Activated CD4-positive, alpha-beta T cell treated with anti-CD3 and anti-CD28 coated beads for 24 hours (primary cell): ENCODE measurements around the gene TXLNG.

Experiments used
- DNase-seq, 2 donors: peaks; one replicate each; pipeline ENCODE4 v3.0.0-alpha.2; 2020; ENCODE audit warnings: low read depth in 2 of 2

Gene TXLNG

GRCh38 chrX:16785247-16786138 is 773 bp upstream of the TXLNG start:
- no peak for DNase-seq

- peak in 1 of 2 donors; percentile 20 for DNase-seq
Observed at GRCh38 chrX:16786791-16787735, 797 bp downstream of the TXLNG start.

DNA sequence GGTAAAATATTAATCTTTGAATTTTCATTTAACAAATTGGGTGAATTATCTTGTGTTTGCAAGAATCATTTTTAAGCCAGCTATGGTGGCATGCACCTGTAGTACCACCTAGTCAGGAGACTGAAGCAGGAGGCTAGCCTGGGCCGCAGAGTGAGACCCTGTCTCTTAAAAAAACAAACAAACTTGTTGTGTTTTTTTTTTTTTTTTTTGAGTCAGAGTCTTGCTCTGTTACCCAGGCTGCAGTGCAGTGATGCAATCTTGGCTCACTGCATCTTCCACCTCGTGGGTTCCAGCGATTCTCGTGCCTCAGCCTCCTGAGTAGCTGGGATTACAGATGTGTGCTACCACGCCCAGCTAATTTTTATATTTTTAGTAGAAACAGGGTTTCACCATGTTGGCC is 2.2 kb downstream of the TXLNG start:
- no peak for DNase-seq

- no peak for DNase-seq
Observed at GRCh38 chrX:16796298-16796697, 10.0 kb downstream of the TXLNG start.

DNA sequence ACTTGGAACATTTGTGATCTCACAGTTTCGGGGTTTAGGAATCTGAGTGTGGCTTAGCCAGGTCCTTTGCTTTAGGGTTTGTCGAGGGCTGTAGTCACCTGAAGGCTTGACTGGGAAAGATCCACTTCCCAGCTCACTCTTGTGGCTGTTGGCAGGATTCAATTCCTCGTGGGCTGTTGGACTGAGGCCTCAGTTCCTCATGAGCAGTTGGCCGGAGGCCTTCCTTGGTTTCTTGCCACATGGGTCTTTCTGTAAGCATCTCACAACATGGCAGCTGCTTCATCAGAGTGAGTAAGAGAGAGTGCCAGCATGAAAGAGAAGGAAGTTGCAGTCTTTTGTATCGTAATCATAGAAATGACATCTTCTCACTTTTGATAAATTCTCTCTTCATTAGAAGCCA is 11.1 kb downstream of the TXLNG start:
- no peak for DNase-seq

- no peak for DNase-seq
Observed at GRCh38 chrX:16797841-16798240, 11.6 kb downstream of the TXLNG start.

- no peak for DNase-seq
Observed at GRCh38 chrX:16804923-16805464, 18.7 kb downstream of the TXLNG start.

- no peak for DNase-seq
Observed at GRCh38 chrX:16807548-16807947, 21.3 kb downstream of the TXLNG start.

GRCh38 chrX:16807976-16808542 is 21.8 kb downstream of the TXLNG start:
- DNase-seq = no peak

GRCh38 chrX:16814597-16814996 is 28.3 kb downstream of the TXLNG start:
- no peak for DNase-seq

GRCh38 chrX:16819634-16820033 is 33.4 kb downstream of the TXLNG start:
- DNase-seq = no peak

GRCh38 chrX:16822723-16823122 is 36.5 kb downstream of the TXLNG start:
- DNase-seq = no peak

DNA sequence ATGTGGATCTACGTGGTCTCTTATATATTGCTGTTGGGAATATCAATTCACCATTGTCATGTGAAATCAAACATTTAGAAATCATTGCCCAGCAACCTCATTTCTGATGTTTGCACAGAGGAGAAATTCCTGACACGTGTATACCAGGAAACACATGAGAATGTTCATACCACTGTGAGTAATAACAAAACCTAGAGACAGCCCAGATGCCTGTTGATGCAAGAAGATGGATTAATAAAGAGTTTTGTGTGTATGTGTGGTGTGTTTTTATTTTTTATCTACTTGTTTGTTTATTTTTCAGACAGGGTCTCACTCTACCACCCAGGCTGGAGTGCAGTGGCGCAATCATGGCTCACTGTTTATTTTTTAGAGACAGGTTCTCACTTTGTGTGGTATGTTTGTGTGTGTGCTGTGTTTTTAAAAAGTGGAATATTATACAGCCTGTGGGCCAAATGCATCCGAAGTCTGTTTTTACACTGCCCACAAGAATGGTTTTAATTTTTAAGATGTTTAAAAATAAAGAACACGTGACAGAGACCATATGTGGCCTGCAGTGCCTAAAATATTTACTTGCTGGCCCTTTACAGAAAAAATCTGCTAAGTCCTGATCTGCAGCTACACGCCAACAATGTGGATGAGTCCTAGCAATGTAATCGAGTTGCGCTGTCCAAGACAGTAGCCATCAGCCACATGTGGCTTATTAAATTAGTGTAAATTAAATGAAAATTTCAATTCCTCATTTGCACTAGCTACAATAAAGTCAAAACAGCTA is 39.2 kb downstream of the TXLNG start:
- no peak for DNase-seq

GRCh38 chrX:16826207-16826606 is 39.9 kb downstream of the TXLNG start:
- DNase-seq = no peak

DNA sequence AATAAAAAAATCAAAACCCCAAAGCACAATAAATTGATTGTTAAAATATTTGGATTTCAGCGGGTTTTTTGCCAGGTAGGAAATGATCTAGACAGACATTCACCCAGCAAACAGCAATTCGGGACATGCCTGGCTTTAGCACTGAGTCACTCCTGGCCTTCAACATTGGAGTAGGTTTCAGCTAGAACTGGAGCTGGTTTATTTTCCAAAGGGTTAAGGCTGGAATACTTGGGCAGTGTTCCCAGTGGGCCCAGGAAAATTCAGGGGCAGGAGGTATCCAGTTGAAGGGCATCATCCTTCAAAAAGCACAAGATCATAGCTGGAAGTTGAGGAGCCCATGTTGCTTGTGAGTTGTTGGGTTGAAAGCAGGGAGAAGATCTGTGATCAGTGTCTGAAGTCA is 41.0 kb downstream of the TXLNG start:
- DNase-seq = no peak

DNA sequence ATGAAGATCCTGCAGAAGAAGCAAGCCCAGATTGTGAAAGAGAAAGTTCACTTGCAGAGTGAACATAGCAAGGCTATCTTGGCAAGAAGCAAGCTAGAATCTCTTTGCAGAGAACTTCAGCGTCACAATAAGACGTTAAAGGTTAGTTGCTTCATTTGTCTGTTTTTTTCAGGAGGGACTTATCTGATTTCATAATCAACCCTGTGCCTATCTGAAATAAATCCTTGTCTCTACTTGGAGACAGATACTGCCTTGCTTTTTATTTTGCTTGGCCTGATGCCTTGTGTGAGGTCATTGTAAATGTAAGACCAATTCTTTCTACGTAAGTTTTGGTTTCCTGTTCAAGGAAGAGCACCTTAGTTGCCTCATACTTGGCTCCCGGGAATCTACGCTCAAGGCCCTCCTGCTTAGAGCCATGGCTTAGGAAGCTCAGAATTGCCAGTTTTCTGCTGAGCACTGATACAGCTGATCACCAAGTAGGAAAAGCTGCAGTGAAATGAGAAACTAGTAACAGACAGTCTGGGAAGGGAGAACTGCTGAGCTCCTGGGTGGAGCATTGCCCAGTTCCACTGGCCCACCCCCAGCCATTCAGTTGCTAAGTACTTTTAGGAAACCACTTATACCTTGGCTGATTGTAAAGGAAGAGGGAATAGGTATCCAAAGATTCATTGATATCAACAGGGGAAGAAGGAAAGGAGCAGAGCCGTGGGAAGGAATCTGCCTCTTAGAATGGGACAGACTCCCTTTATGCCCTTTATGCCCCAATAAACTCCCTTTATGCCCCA is 42.0 kb downstream of the TXLNG start:
- DNase-seq = no peak

DNA sequence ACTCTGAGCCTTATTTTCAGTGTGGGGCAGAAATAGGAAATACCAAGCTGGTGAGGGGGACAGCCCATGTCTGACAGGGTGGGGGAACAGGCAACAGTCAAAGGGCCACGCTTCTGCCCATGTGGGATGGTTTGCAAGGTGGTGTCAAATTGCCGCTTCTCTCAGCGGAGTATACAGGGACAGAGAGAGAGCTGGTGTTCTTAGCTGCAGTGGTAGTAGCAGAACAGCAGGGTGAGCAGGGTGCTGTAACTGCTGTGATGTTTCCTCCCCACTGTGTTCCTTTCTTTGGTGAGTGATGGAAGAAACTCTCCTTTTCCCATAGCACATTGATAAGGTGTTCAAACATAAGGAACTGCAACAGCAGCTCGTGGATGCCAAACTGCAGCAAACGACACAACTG is 46.0 kb downstream of the TXLNG start:
- no peak for DNase-seq

DNA sequence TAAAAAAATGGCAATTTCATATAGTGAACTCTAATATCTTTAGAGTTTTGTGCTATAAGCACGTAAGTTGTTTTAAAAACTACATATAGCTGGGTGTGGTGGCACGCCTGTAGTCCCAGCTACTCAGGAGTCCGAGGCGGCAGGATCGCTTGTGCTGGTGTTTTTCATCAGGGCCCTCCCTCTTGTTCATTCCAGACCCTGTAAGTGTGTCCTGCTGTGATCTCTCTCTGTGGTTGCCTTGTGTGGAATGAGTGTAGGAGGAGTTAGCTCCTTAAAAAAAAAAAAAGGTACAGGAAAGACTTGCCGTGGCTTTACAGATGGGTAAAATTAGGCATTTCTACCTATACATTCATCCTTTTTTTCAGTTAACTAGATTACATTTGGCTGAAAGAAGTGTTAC is 48.5 kb downstream of the TXLNG start:
- DNase-seq = no peak

GRCh38 chrX:16836371-16836770 is 50.1 kb downstream of the TXLNG start:
- DNase-seq = no peak
